ENCODE measurements around the gene WASF3. TPM values are rescaled to one million over a fixed set of nuclear protein-coding genes. Genes with fewer than 3 reads are reported as not detected.

Gene WASF3, protein sequence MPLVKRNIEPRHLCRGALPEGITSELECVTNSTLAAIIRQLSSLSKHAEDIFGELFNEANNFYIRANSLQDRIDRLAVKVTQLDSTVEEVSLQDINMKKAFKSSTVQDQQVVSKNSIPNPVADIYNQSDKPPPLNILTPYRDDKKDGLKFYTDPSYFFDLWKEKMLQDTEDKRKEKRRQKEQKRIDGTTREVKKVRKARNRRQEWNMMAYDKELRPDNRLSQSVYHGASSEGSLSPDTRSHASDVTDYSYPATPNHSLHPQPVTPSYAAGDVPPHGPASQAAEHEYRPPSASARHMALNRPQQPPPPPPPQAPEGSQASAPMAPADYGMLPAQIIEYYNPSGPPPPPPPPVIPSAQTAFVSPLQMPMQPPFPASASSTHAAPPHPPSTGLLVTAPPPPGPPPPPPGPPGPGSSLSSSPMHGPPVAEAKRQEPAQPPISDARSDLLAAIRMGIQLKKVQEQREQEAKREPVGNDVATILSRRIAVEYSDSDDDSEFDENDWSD
- 4.0 and 5.2 TPM in 2 replicates for total RNA-seq (2014; rRNA removed; shearing (Covaris generic))

DNA sequence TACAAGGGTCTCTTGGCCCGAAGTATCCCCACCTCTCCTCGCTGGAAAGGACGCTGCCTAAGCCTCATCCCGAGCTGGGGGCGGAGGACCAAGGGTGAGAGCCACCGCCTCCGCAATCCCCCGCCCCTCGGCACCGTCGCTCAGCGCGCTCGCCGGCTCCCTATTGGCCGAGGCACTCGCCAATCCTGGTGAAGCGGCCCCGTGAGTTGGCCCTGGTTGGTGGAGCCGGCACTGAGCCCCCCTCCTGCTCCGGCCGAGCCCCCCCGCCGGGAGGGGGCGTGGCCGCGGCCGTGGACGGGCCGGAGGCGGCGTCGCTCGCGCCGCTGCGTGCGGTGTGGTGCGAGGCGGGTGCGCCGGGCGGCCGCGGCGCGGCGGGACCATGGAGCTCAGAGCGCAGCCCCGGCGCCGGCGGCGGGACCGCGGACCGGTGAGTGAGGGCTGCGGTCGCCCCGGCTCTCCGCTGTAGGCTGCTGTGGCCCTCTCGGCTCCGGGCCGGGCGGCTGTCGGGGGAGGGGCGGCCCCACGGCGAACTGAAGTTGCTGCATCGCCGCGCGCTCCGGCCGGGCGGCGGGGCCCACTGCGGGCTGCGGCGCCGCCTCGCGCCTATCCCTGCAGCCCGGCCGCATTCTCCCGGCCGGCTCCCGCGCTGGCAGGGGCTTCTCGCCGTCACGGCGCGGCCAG lies at the start of gene WASF3:
WASF3 (plus strand) TSS at position 291 of the 681 bp plus-strand sequence. CDS start 84,588 bp downstream, outside the sequence.
- DNase-seq (ENCODE audit: low spot score) = peak; percentile 80

DNA sequence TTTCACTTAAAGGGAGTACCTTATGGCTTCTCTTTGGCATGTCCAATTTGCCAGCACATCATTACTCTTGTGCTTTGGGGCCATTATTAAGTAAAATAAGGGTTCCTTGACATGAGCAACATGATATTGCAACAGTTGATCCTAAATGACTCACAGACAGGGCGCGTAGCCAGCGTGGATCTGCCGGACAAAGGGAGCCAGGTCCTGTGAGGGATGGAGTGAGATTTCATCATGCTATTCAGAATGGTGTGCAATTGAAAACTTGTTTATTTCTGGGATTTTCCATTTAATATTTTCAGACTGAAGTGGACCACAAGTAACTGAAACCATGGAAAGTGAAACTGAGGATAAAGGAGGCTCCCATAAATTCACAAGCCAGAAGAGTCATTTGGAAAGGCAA lies 48.6 kb upstream of the WASF3 start:
- DNase-seq (ENCODE audit: low spot score) = peak; percentile 5

DNA sequence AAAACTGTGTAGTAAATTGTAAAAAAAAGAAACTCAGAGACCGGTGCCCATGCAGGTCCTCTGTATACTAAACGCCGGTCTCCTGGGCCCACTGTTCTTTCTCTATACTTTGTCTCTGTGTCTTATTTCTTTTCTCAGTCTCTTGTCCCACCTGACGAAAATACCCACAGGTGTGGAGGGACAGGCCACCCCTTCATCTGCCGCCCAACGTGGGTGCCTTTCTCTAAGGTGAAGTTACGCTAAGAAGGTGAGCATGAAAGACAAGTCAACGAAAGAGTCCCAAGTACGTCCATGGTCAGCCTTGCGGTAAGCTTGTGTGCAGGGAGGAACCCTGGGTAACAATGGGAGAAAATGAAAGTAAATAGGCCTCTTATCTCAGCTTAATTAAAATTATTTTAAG lies 48.0 kb upstream of the WASF3 start:
- DNase-seq (ENCODE audit: low spot score) = no peak

DNA sequence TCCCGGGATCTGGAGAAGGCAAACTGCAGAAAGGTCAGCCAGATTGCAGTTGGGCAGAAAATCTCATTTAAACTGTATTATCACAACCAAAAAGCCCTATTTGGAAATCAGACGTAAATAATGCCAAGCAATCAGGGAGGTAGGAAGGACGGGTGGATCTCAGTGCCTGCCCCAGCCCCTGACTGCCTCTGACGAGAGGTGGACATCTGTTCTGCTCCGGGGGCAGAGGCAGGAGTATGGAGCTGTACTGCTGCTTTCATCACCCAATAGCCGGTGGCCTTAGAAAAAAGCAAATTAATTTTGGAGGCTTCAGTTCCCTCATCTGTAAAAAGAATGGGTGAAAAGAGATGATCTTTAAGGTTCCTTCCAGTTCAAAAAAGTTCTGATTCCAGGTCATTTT lies 43.6 kb upstream of the WASF3 start:
- DNase-seq (ENCODE audit: low spot score) = no peak

DNA sequence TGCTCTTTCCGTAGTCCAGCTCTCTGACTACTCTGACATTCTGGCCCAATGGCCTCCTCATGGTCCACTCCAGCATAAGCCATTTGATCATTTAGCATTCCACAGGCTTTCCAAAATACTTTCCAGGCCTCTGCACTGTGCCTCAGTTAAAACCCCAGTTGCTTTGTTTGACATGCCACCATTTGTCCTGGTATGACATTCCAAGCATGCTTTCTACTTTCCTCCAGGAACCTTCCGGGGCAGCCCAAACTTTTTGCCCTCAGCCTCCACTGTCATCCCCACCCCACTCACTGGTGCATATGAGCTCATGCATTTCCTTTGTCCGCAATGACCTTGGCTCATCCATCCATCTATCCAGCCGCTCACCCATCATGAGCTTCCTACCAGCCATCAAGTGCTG lies 41.8 kb upstream of the WASF3 start:
- DNase-seq (ENCODE audit: low spot score) = no peak

DNA sequence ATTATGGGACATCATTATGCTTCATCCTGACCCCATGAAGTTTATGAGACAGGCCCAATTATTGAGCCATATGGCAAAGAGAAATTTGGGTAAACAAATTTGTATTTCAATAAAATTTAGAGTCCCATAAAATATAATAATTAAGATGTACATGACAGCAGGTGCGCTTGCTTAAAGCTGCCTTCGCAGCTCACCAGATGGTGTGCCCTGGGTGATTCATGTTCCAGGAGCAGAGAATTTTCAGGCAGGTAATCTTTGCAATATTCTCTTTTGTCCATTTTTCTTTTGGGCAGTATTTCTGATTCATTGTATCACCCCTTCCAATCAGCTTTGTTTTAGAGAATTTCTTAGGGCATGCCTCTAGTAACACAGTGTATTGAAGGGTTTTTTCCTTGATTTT lies 39.5 kb upstream of the WASF3 start:
- no peak for DNase-seq (ENCODE audit: low spot score)

DNA sequence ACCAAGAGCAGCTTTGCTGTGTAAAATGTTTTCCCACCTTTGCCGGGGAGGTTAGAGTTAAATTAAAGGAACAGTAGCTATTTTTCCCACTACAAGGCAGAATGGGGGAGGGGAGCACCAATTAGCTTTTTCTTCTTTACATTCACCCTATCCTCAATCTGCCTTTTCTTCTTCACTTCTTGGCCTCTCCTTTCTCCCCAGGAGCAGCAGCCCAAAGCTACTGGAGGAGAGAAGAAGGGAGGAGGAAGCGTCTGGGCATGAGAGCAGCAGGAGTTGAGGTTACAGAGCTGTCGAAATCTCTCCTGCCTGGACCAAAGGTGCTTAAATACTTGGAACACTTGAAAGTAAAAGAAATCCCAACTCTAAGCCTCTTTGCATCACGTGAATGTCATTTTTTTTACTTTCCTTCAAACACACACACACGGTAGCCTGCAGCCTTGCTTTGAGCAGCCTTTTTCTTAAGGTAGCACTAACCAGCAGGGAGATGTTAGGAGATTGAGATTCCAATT lies 39.0 kb upstream of the WASF3 start:
- DNase-seq (ENCODE audit: low spot score) = no peak

DNA sequence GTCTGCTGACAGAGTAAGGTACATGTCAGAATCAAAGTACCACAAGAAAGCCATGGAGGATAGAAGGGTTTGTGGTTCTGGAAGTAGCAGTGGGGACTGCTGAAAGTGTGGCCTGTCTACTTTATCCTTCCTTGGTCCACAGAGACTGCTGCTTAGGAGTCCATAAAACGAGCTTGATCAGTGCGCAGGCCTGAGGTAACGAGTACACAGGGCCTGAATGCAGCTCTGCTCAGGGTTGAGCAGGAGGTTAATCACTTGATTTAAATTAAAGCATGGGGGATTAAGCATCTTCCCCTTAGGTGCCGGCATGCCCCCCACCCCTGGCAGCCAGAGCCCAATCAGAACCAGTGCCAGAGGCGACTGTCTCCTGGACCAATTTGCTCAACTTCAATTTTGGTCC lies 34.9 kb upstream of the WASF3 start:
- no peak for DNase-seq (ENCODE audit: low spot score)

DNA sequence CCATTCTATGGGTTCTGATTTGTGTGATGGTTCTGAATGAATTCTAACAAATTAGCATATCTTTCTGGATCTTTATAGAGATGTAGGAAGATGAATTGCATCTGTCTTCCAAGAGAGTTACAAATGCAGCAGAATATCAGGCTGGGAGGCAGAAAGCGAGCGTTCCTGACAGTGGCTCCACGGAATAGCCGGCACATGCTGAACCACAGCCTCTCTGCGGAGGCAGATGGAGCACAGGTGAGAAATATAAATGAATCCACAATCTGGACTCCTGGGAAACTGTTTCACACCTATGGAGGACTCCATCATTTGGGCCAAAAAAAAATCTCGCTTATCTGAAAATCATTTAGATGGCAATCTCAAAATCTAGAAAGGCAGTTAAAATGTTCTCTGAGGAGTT lies 34.5 kb upstream of the WASF3 start:
- DNase-seq (ENCODE audit: low spot score) = no peak

DNA sequence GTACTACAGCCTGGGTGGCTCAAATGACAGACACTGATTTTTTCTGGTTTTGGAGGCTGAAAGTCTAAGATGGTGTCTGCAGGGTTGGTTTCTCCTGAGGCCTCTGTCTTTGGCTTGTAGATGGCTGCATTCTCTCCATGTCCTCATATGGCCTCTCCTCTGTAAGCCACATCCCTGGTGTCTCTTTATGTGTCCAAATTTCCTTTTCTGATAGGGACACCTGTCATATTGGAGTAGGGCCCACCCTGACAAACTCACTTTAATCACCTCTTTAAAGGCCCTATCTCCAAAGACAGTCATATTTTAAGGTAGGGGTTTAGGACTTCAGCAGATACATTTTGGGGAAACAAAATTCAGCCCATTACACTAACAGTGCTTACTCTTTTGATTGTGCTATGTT lies 32.0 kb upstream of the WASF3 start:
- no peak for DNase-seq (ENCODE audit: low spot score)

DNA sequence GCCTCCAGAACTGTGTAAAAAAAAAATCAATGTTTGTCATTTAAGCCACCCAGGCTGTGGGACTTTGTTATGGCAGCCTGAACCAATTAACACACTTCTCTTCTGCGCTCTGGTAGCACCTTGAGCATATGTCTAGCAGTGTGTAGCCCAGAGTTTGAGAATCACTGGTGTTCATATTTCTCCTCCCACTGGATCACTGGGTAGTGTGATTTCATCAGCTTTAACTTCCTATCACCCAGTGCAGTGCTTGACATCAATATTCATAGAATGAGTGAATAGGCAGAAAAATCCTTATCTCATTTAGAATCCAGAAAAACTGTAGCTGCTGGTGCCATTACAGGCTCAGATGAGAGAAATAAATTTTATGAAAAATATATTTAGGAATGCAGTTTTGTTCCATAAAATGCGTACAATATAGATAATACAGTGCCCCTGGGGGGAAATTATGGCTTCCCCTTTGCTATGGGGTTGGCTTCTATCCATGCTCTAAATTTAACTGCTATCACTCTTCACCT lies 30.7 kb upstream of the WASF3 start:
- no peak for DNase-seq (ENCODE audit: low spot score)

DNA sequence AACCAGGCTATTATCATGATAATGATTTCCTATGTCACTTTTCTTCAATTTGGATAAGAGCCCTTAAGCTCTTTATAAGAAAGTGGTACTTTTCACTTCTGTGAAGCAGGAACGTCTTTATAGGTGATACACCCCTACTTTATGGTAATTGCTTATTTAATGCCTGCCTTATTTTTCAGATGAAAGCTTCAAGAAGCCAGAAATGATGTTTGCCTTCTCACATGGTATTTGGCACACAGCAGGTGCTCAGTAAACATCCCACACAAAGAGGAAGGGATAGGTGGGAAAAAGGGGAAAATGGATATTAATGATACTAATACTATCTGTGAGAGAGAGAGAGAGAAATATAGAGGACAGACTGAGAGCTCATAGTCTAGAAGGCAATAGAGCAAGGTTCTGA lies 29.0 kb upstream of the WASF3 start:
- DNase-seq (ENCODE audit: low spot score) = no peak

DNA sequence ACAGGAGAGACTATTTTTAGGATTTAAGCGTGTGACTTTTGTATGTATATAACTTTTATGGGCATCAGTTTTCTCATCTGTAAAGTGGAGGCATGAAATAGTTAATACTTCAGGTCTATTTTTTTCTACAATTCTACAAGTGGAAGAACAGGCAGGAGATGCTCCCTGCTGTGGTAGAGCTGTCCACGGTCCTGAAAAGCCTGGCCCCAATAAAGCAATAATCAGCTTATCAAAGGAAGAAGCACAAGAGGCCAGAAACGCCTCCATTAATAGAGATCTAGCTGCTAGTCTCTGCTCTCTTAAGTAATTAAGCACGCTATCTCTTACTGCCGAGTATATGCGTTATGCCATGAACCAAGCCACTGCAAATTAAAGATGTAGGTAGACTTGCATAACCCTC lies 28.0 kb upstream of the WASF3 start:
- DNase-seq (ENCODE audit: low spot score) = peak; percentile 48

DNA sequence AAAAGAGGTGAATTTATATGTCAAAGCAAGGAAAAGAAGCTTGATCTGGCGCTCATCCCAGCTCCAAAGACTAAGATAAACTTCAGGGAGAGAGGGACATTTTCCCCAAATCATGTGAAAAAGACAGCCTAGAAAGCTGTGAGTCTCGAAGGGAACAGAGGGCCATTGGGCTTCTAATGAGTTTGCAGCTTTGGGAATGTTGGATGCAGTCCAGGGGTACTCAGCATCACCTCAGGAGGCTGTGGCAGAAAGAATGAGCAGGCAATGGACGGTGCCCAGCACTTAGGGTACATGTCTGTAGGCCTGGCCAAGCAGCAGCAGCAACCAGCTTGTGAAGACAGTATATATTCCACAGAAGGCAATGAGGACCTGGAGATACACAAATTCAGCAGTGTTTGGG lies 25.7 kb upstream of the WASF3 start:
- no peak for DNase-seq (ENCODE audit: low spot score)

DNA sequence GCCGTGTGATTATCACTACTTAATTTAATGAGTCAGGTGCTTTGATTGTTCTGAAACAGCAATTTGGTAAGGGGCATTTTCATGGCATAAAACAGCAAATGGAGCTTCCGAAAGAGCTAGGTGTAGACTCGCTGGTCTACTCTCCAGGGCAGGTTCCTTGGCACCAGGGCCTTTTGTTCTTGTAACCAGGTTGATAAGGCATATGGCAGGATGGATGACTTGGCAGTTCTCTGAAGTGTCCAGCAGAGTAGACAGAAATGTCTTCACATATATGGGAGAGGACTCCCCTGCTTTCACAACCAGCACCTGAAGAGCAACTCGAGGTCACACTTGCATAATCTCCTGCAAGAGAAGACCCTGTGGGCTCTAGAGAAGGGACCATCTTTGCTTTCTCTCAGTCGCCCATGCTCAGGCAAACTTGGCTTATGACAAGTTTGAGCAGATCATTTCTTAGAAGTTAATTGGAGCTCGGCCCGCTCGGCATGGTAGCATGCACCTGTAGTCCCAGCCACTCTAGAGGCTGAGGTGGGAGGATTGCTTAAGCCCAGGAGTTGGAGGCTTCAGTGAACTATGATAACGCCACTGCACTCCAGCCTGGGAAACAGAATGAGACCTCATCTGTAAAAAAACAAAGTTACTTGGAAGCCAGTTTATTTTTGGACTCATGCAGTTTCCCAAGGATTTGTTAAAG lies 23.3 kb upstream of the WASF3 start:
- no peak for DNase-seq (ENCODE audit: low spot score)

DNA sequence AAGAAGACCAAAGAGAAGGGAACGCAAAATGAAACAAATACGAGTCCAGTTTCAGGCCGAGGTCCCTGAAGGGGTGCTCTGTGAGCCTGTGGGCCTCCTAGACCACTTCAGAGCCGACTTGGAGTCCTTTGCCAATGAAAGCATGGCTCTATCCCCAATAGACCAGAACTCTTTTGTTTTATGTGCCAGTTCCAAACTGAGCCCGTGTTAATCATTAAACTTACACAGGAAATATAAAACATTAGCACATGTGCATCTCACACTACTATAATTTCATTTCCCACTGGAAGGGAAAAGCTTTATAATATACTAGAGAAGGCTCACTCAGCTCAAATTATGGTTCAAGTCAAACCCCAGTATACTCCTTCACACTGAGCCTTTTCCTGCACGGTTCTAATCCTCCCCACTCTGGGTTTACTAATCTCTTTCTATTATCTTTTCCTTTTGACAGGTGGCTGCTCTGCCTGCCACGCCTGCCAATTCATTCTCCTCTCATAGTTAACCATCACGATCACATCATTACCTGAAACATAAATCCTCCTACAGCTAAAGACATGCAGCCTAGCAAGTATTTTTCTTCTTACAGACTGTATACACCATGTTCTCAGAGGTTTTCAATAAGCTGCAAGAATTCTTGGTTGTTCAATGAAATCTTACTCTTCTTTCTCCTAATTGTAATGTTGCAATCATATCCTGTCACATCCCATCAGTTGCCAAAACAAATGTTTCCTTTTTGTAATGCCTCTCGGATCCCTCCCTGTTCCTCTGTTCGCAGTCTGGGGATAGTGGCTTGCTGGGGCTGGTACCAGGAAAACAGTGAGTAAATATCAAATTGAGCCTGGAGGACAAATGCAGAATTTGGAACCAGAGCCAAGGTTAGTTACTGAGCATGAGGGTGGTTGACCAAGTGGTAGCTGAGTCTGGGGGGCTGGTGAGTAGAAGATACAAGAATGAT lies 18.8 kb upstream of the WASF3 start:
- DNase-seq (ENCODE audit: low spot score) = no peak

DNA sequence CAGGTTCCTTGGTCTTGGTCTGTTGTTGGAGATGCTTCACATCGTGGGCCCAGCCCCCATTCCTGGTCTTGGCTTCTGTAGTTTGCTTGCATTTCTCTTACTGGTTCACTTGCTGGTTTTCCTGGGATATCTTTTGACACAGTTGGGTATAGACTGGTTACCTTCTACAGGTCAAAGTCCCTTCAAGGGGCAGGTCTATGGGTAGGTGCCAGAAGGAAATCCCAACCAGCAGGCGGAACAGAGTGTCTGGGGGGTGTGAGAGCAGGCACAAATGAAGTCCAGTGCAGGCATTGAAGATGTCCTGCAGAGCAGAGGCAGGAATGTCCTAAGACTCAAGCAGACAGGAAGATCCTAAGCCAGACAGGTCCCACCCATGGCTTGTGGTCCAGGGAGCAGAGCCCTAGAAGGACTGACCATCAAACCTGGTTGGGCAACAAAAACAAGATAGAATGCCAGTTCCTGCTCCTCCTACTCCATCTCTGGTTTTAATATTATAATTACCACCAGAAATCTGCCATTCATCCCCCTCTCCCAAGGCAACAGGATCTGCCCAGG lies 17.7 kb upstream of the WASF3 start:
- DNase-seq (ENCODE audit: low spot score) = no peak

DNA sequence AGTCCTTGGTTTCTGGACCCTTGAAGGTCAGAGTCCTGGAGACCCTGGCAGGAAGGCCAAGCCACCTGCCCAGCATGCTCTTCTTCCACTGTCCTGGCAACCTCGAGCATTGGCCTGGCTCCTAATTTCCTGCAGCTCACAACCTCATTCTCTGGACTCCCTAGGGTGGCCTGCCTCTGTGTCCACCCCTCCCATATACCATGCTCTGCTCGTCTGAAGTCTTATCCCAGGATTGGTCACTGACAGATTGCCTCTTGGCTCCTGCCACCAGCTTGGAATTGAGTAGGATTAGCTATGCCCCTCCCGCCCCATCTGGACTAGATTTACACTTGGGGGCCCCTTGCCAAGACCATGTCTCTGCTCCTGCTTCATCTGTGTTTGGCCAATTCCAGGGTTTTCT lies 17.1 kb upstream of the WASF3 start:
- no peak for DNase-seq (ENCODE audit: low spot score)

DNA sequence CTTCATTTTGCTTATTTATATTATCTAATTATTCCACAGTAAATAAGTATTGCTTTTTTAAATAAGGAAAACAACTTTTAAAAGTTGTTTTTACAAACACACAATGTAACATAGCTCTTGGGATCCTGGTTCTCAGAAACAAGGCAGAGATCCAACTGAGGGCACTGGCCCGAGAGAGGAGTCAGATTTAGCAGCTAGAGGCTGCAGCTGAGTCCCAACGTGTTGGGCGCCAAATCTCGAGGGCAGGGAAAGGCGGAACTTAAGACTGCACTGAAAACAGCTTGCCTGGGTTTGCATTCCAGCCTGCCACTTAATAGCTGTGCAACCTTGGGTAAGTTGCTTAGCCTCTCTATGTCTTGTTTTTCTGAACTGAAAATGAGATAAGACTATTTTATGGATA lies 16.4 kb upstream of the WASF3 start:
- DNase-seq (ENCODE audit: low spot score) = no peak

DNA sequence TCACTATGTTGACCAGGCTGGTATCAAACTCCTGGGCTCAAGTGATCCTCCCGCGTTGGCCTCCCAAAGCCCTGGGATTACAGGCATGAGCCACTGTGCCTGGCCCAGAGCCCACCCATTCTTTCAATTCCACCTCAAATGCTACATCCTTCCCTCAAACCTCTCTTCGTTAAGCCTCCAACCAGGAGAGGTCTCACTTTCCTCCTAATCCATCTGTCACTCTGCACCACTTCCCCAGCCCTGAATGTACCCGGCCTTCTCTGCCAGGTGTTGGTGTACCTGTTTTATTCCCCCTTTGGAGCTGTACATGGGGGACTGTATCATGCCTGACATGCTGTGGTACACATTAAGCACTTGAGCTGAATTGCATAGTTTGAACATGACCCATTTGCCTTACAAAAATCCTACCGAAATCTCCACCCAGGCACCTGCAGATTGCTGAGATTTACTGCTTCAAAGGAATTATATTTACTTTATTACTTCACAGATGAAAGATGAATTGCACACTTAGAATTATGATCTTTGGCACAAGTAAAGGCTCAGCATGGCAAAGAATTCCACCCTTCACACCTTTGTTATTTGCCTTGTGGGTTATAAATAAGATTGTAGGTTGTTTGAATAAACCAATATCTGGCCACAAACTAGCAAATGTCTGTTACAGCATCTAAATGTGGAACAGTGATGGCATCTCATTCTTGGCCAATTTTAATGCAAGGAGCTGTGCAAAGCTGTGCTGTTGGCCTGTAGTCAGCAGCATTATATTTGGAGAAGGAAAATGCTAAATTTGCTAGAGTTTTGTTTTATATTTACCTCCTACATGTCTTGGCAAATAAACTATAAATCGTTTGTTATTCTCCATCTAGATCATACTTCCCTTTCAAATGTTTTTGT lies 15.6 kb upstream of the WASF3 start:
- no peak for DNase-seq (ENCODE audit: low spot score)

All from A172 (cell line).